ENCODE measurements around the gene KCNMB2. TPM values are rescaled to one million over a fixed set of nuclear protein-coding genes. Genes with fewer than 3 reads are reported as not detected.
"Not testable (repeated sequence)": the region's sequence is repeated elsewhere in the genome, so short reads cannot be mapped to it uniquely, and the experiment has no call there.

The KCNMB2 gene
- total RNA-seq, 2 donors from 2014 or later, result not detected

GRCh38 chr3:178743297-178743696 lies 207.1 kb downstream of the KCNMB2 start:
- Histone ChIP-seq H3K27me3 (ENCODE audit: control insufficient read depth, insufficient read depth, low read length, poor library complexity, severe bottlenecking) (peaks cover 63% of the 10 kb centered on the region), H3K4me1 (ENCODE audit: control insufficient read depth, insufficient read depth, low read length) (no peaks in the 10 kb centered on the region), H3K27ac (ENCODE audit: low read depth, low read length) (no peak overlapping the region), H3K9me3 (ENCODE audit: control insufficient read depth, low read length) (no peaks in the 10 kb centered on the region), H3K9ac (ENCODE audit: extremely low read depth, low read length, poor library complexity, severe bottlenecking) (no peak overlapping the region), H3K4me3 (ENCODE audit: low read length) (no peak overlapping the region), H3K36me3 (ENCODE audit: control insufficient read depth, insufficient read depth, low read length) (no peaks in the 10 kb centered on the region)
- Mint-ChIP-seq H3K4me1 (peaks cover 9% of the 10 kb centered on the region), H3K36me3 (ENCODE audit: low read depth) (peaks cover 12% of the 10 kb centered on the region), H3K4me3 (no peak overlapping the region), H3K27me3 (ENCODE audit: insufficient read depth) (peaks cover 40% of the 10 kb centered on the region), H3K27ac (no peak overlapping the region), H3K9me3 (peaks cover 22% of the 10 kb centered on the region)
- 90% methylated on average over 4 of the region's 4 CpGs for WGBS, 2 experiments (ENCODE audit: insufficient coverage in 1 of 2, insufficient read length in 1 of 2)
- no peak for DNase-seq
- TF ChIP-seq, protein P1, sequence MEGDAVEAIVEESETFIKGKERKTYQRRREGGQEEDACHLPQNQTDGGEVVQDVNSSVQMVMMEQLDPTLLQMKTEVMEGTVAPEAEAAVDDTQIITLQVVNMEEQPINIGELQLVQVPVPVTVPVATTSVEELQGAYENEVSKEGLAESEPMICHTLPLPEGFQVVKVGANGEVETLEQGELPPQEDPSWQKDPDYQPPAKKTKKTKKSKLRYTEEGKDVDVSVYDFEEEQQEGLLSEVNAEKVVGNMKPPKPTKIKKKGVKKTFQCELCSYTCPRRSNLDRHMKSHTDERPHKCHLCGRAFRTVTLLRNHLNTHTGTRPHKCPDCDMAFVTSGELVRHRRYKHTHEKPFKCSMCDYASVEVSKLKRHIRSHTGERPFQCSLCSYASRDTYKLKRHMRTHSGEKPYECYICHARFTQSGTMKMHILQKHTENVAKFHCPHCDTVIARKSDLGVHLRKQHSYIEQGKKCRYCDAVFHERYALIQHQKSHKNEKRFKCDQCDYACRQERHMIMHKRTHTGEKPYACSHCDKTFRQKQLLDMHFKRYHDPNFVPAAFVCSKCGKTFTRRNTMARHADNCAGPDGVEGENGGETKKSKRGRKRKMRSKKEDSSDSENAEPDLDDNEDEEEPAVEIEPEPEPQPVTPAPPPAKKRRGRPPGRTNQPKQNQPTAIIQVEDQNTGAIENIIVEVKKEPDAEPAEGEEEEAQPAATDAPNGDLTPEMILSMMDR (conservative IDR thresholded peaks at IDR 0.05), result no peak

GRCh38 chr3:178745861-178746655 lies 209.8 kb downstream of the KCNMB2 start:
- Mint-ChIP-seq H3K9me3 (peaks cover 22% of the 10 kb centered on the region), H3K27me3 (ENCODE audit: insufficient read depth) (peaks cover 18% of the 10 kb centered on the region), H3K36me3 (ENCODE audit: low read depth) (peaks cover 12% of the 10 kb centered on the region)
- 69 to 77% methylated on average over 6 of the region's 6 CpGs for WGBS, 2 experiments (ENCODE audit: insufficient coverage in 1 of 2, insufficient read length in 1 of 2)
- not testable (repeated sequence) for H3K9me3 ChIP-seq (ENCODE audit: control insufficient read depth, low read length); H3K27ac Mint-ChIP-seq; H3K4me1 Mint-ChIP-seq; H3K4me1 ChIP-seq (ENCODE audit: control insufficient read depth, insufficient read depth, low read length); H3K9ac ChIP-seq (ENCODE audit: extremely low read depth, low read length, poor library complexity, severe bottlenecking); H3K4me3 ChIP-seq (ENCODE audit: low read length); H3K27ac ChIP-seq (ENCODE audit: low read depth, low read length); H3K4me3 Mint-ChIP-seq; H3K36me3 ChIP-seq (ENCODE audit: control insufficient read depth, insufficient read depth, low read length)
- TF ChIP-seq, protein P1 (conservative IDR thresholded peaks at IDR 0.05), result peak; percentile 37
- peak; percentile 55 for DNase-seq
- H3K27me3 ChIP-seq (ENCODE audit: control insufficient read depth, insufficient read depth, low read length, poor library complexity, severe bottlenecking), result peaks cover 41% of the 10 kb centered on the region

- Mint-ChIP-seq H3K27ac (no peak overlapping the region), H3K36me3 (ENCODE audit: low read depth) (peaks cover 12% of the 10 kb centered on the region), H3K27me3 (ENCODE audit: insufficient read depth) (peaks cover 1% of the 10 kb centered on the region), H3K4me1 (peaks cover 2% of the 10 kb centered on the region), H3K9me3 (peaks cover 22% of the 10 kb centered on the region), H3K4me3 (no peak overlapping the region)
- no peaks in the 10 kb centered on the region for H3K36me3 ChIP-seq (ENCODE audit: control insufficient read depth, insufficient read depth, low read length)
- peaks cover 12% of the 10 kb centered on the region for H3K27me3 ChIP-seq (ENCODE audit: control insufficient read depth, insufficient read depth, low read length, poor library complexity, severe bottlenecking)
- H3K4me3 ChIP-seq (ENCODE audit: low read length), result no peak overlapping the region
- no peaks in the 10 kb centered on the region for H3K9me3 ChIP-seq (ENCODE audit: control insufficient read depth, low read length)
- WGBS, 2 experiments (ENCODE audit: insufficient coverage in 1 of 2, insufficient read length in 1 of 2), result 98 to 100% methylated on average over 2 to 3 of the region's 3 CpGs
- H3K4me1 ChIP-seq (ENCODE audit: control insufficient read depth, insufficient read depth, low read length), result no peaks in the 10 kb centered on the region
- TF ChIP-seq, protein P1 (conservative IDR thresholded peaks at IDR 0.05), result no peak
- H3K9ac ChIP-seq (ENCODE audit: extremely low read depth, low read length, poor library complexity, severe bottlenecking), result no peak overlapping the region
- no peak overlapping the region for H3K27ac ChIP-seq (ENCODE audit: low read depth, low read length)
- DNase-seq, result no peak
Measured at GRCh38 chr3:178748874-178749273, 212.6 kb downstream of the KCNMB2 start.
